Measurements from ENCODE around the gene DCAF12.

DNA sequence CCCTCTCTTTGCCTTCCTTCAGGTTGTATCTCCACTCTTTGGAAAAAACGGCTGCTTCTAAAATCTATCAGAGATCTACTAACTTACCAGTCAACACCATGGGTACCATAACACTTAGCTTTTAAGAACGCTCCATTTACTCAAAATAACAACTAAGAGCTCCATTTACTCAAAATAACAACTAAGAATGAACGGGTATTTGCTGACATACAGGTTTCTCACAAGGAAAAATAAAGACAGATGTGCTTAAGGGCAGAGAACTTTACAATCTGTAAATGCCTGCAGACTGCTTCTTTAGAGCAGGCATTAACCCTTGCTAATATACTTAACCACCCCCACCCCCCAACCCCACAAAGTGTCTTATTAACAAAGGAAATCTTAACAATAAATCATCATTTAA lies 80.6 kb downstream of the DCAF12 start:
- TF ChIP-seq, protein P1, sequence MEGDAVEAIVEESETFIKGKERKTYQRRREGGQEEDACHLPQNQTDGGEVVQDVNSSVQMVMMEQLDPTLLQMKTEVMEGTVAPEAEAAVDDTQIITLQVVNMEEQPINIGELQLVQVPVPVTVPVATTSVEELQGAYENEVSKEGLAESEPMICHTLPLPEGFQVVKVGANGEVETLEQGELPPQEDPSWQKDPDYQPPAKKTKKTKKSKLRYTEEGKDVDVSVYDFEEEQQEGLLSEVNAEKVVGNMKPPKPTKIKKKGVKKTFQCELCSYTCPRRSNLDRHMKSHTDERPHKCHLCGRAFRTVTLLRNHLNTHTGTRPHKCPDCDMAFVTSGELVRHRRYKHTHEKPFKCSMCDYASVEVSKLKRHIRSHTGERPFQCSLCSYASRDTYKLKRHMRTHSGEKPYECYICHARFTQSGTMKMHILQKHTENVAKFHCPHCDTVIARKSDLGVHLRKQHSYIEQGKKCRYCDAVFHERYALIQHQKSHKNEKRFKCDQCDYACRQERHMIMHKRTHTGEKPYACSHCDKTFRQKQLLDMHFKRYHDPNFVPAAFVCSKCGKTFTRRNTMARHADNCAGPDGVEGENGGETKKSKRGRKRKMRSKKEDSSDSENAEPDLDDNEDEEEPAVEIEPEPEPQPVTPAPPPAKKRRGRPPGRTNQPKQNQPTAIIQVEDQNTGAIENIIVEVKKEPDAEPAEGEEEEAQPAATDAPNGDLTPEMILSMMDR (IDR thresholded peaks at IDR 0.05): no peak
- TF ChIP-seq POLR2A (IDR thresholded peaks at IDR 0.05): no peak

All from Peyer's patch (tissue), 4 donors.